Activated CD4-positive, CD25-positive, alpha-beta regulatory T cell treated with anti-CD3 and anti-CD28 coated beads, Interleukin-2, amount 50 U/mL, for 24 hours (primary cell): Measurements from ENCODE around the gene WDR7.
A peak's percentile ranks its signal among the peaks of the same experiment; 100 is the strongest.

ENCODE experiments used
- ATAC-seq, 2 donors: fragments of 150-1000 bp; cut with Tn5 transposase; one replicate each; pipeline ENCODE4 v1.10.0; 2021; ENCODE audit warnings: mild to moderate bottlenecking in 1 of 2, moderate library complexity in 1 of 2

WDR7 gene

GRCh38 chr18:56897122-56897521 is 246.0 kb downstream of the WDR7 start:
- ATAC-seq, result no peak

- ATAC-seq, result no peak
These were observed 248.5 kb downstream of the WDR7 start for GRCh38 chr18:56899660-56900059.

GRCh38 chr18:56900195-56901094 is 249.3 kb downstream of the WDR7 start:
- no peak for ATAC-seq

GRCh38 chr18:56901919-56902318 is 250.8 kb downstream of the WDR7 start:
- no peak for ATAC-seq

- ATAC-seq, result no peak
These were observed 251.5 kb downstream of the WDR7 start for GRCh38 chr18:56902653-56903052.

GRCh38 chr18:56903686-56904085 is 252.5 kb downstream of the WDR7 start:
- ATAC-seq, result no peak

GRCh38 chr18:56907771-56908170 is 256.6 kb downstream of the WDR7 start:
- no peak for ATAC-seq

- ATAC-seq, result no peak
These were observed 259.1 kb downstream of the WDR7 start for GRCh38 chr18:56910237-56910636.

- ATAC-seq, result no peak
These were observed 259.8 kb downstream of the WDR7 start for GRCh38 chr18:56910967-56911366.

GRCh38 chr18:56913941-56914340 is 262.8 kb downstream of the WDR7 start:
- no peak for ATAC-seq

- no peak for ATAC-seq
These were observed 268.0 kb downstream of the WDR7 start for GRCh38 chr18:56919190-56919589.

GRCh38 chr18:56921896-56922480 is 270.8 kb downstream of the WDR7 start:
- peak in 1 of 2 donors; percentile 33 for ATAC-seq

GRCh38 chr18:56926734-56927133 is 275.6 kb downstream of the WDR7 start:
- ATAC-seq, result no peak

- no peak for ATAC-seq
These were observed 276.6 kb downstream of the WDR7 start for GRCh38 chr18:56927786-56928185.

- ATAC-seq, result no peak
These were observed 278.7 kb downstream of the WDR7 start for GRCh38 chr18:56929886-56930285.

GRCh38 chr18:56933472-56933871 is 282.3 kb downstream of the WDR7 start:
- ATAC-seq, result no peak

- ATAC-seq, result no peak
These were observed 283.0 kb downstream of the WDR7 start for GRCh38 chr18:56934131-56934530.

GRCh38 chr18:56934906-56935305 is 283.7 kb downstream of the WDR7 start:
- ATAC-seq, result no peak

- no peak for ATAC-seq
These were observed 284.4 kb downstream of the WDR7 start for GRCh38 chr18:56935434-56936040.

GRCh38 chr18:56936457-56936856 is 285.3 kb downstream of the WDR7 start:
- no peak for ATAC-seq

GRCh38 chr18:56937874-56938430 is 286.8 kb downstream of the WDR7 start:
- ATAC-seq, result no peak

GRCh38 chr18:56945171-56946083 is 294.3 kb downstream of the WDR7 start:
- no peak for ATAC-seq
